ENCODE data around the gene NCOR2. TPM values are rescaled to one million over a fixed set of nuclear protein-coding genes. Genes with fewer than 3 reads are reported as not detected.

Gene NCOR2
- polyA plus RNA-seq, 1 donor from 2014 or later, result 4.8 TPM

DNA sequence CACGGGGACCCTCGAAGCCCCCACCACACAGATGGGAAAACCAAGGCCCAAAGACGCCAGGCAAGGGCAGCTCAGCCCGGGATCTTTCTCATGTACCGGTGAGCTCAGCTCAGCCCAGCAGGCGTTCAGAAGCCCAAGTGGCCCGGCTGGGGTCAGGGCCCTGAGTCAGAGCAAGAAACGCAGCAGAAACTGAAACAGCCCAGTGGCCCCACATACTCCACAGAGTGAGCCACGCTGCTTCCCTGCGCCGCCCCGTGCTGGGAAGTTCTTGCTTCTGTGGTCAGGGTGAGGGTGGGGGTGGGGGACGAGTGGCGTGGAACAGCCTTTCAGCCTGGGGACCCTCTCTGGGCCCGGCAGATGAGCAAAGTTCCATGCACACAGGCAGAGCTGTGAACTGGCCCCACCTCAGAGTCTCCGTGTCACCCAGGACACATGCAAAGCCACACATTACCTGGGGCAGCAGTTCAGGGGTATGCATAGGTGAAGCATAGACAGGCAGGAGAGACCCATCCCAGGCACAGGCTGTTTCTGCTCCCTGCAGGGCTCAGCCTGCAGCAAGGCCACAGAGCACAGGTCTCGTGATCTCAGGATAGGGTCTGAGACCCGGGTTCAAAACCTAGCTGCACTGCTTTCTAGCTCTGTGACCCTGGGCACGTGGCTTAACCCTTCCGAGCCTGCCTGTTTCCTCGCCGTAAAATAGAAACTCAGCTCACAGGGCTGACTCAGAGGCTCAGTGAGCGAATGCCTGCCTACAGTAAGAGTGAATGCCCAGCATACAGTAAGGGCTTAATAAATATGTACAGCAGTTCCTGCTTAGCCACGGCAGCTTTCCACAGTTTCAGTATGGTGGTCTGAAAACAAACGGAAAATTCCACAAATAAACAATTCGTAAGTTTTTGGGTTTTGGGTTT lies 21.6 kb downstream of the NCOR2 start:
- no peak overlapping the region for H3K9ac ChIP-seq (ENCODE audit: low read length)
- H3K9me3 ChIP-seq (ENCODE audit: low read length), result no peaks in the 10 kb centered on the region
- H2AFZ ChIP-seq (ENCODE audit: low read depth, low read length), result no peak overlapping the region
- no peak overlapping the region for H3K4me2 ChIP-seq (ENCODE audit: low read length)
- H3K36me3 ChIP-seq (ENCODE audit: insufficient read depth, low read length), result no peaks in the 10 kb centered on the region
- peaks cover 34% of the 10 kb centered on the region for H3K79me2 ChIP-seq (replicated peaks; ENCODE audit: insufficient read depth, low read length)
- no peaks in the 10 kb centered on the region for H3K27me3 ChIP-seq (ENCODE audit: insufficient read depth, low read depth, low read length)
- H3K9me2 ChIP-seq (ENCODE audit: insufficient read depth, low read length), result no peaks in the 10 kb centered on the region
- TF ChIP-seq RAD21 (conservative IDR thresholded peaks at IDR 0.05) (no peak), POLR2AphosphoS5 (IDR thresholded peaks at IDR 0.05) (no peak), TAF1 (IDR thresholded peaks at IDR 0.05; ENCODE audit: low read depth) (no peak), EZH2 (IDR thresholded peaks at IDR 0.05; ENCODE audit: borderline replicate concordance, insufficient read depth, low read length, poor library complexity, severe bottlenecking) (no peak), MXI1 (conservative IDR thresholded peaks at IDR 0.05; ENCODE audit: poor library complexity, severe bottlenecking) (no peak), EP300 (conservative IDR thresholded peaks at IDR 0.05; ENCODE audit: poor library complexity, severe bottlenecking) (no peak), SMC3 (conservative IDR thresholded peaks at IDR 0.05; ENCODE audit: poor library complexity) (no peak)
- TF ChIP-seq, protein P1, sequence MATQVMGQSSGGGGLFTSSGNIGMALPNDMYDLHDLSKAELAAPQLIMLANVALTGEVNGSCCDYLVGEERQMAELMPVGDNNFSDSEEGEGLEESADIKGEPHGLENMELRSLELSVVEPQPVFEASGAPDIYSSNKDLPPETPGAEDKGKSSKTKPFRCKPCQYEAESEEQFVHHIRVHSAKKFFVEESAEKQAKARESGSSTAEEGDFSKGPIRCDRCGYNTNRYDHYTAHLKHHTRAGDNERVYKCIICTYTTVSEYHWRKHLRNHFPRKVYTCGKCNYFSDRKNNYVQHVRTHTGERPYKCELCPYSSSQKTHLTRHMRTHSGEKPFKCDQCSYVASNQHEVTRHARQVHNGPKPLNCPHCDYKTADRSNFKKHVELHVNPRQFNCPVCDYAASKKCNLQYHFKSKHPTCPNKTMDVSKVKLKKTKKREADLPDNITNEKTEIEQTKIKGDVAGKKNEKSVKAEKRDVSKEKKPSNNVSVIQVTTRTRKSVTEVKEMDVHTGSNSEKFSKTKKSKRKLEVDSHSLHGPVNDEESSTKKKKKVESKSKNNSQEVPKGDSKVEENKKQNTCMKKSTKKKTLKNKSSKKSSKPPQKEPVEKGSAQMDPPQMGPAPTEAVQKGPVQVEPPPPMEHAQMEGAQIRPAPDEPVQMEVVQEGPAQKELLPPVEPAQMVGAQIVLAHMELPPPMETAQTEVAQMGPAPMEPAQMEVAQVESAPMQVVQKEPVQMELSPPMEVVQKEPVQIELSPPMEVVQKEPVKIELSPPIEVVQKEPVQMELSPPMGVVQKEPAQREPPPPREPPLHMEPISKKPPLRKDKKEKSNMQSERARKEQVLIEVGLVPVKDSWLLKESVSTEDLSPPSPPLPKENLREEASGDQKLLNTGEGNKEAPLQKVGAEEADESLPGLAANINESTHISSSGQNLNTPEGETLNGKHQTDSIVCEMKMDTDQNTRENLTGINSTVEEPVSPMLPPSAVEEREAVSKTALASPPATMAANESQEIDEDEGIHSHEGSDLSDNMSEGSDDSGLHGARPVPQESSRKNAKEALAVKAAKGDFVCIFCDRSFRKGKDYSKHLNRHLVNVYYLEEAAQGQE (IDR thresholded peaks at IDR 0.05; ENCODE audit: borderline replicate concordance), result no peak
- TF ChIP-seq, protein P2, sequence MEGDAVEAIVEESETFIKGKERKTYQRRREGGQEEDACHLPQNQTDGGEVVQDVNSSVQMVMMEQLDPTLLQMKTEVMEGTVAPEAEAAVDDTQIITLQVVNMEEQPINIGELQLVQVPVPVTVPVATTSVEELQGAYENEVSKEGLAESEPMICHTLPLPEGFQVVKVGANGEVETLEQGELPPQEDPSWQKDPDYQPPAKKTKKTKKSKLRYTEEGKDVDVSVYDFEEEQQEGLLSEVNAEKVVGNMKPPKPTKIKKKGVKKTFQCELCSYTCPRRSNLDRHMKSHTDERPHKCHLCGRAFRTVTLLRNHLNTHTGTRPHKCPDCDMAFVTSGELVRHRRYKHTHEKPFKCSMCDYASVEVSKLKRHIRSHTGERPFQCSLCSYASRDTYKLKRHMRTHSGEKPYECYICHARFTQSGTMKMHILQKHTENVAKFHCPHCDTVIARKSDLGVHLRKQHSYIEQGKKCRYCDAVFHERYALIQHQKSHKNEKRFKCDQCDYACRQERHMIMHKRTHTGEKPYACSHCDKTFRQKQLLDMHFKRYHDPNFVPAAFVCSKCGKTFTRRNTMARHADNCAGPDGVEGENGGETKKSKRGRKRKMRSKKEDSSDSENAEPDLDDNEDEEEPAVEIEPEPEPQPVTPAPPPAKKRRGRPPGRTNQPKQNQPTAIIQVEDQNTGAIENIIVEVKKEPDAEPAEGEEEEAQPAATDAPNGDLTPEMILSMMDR (IDR thresholded peaks at IDR 0.05; ENCODE audit: poor library complexity, severe bottlenecking), result no peak
- H3K4me3 ChIP-seq (ENCODE audit: low read length), result no peak overlapping the region
- H3F3A ChIP-seq (ENCODE audit: insufficient read depth, low read length, poor library complexity, severe bottlenecking), result peaks cover 1% of the 10 kb centered on the region
- no peak overlapping the region for H3K27ac ChIP-seq (ENCODE audit: low read length)
- H4K20me1 ChIP-seq (ENCODE audit: insufficient read depth), result no peaks in the 10 kb centered on the region

DNA sequence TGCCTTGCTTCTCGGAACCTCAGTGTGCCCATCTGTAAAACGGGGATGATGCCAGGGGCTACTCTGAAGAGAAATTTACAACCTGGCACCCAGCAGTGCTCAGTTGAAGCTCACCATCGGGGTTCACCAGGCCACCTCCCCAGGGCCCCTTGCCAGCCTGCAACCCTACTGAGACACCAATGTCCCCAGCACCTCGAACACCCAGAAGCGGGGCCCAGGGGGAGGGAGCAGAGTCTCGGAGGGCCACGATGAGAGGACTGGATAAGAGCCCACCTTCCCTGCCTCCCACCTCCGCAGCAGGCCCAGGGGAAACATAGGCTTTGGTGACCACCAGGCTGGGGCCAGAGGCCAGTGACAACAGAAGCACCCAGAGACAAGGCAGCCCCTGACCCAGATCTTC lies 22.4 kb downstream of the NCOR2 start:
- H3K9me2 ChIP-seq (ENCODE audit: insufficient read depth, low read length), result no peaks in the 10 kb centered on the region
- no peaks in the 10 kb centered on the region for H3K27me3 ChIP-seq (ENCODE audit: insufficient read depth, low read depth, low read length)
- H3K27ac ChIP-seq (ENCODE audit: low read length), result no peak overlapping the region
- H3F3A ChIP-seq (ENCODE audit: insufficient read depth, low read length, poor library complexity, severe bottlenecking), result no peaks in the 10 kb centered on the region
- TF ChIP-seq EP300 (conservative IDR thresholded peaks at IDR 0.05; ENCODE audit: poor library complexity, severe bottlenecking) (no peak), POLR2AphosphoS5 (IDR thresholded peaks at IDR 0.05) (no peak), RAD21 (conservative IDR thresholded peaks at IDR 0.05) (no peak), TAF1 (IDR thresholded peaks at IDR 0.05; ENCODE audit: low read depth) (no peak), EZH2 (IDR thresholded peaks at IDR 0.05; ENCODE audit: borderline replicate concordance, insufficient read depth, low read length, poor library complexity, severe bottlenecking) (no peak), SMC3 (conservative IDR thresholded peaks at IDR 0.05; ENCODE audit: poor library complexity) (no peak), MXI1 (conservative IDR thresholded peaks at IDR 0.05; ENCODE audit: poor library complexity, severe bottlenecking) (no peak)
- TF ChIP-seq, protein P2 (IDR thresholded peaks at IDR 0.05; ENCODE audit: poor library complexity, severe bottlenecking), result no peak
- TF ChIP-seq, protein P1 (IDR thresholded peaks at IDR 0.05; ENCODE audit: borderline replicate concordance), result no peak
- H3K9me3 ChIP-seq (ENCODE audit: low read length), result no peaks in the 10 kb centered on the region
- H3K4me2 ChIP-seq (ENCODE audit: low read length), result no peak overlapping the region
- H3K79me2 ChIP-seq (replicated peaks; ENCODE audit: insufficient read depth, low read length), result peaks cover 36% of the 10 kb centered on the region
- H3K36me3 ChIP-seq (ENCODE audit: insufficient read depth, low read length), result no peaks in the 10 kb centered on the region
- no peak overlapping the region for H2AFZ ChIP-seq (ENCODE audit: low read depth, low read length)
- no peak overlapping the region for H3K9ac ChIP-seq (ENCODE audit: low read length)
- H3K4me3 ChIP-seq (ENCODE audit: low read length), result no peak overlapping the region
- no peaks in the 10 kb centered on the region for H4K20me1 ChIP-seq (ENCODE audit: insufficient read depth)

All from neural cell (in vitro differentiated cells).